AG09309 (cell line): ENCODE measurements around the gene CXCL6.

Experiments used
- DNase-seq: peaks from one replicate; pipeline ENCODE4 v3.0.0-alpha.2; 2010; ENCODE audit warnings: low read depth
- H3K4me3 ChIP-seq: 2 replicates; pipeline ENCODE4 v1.5.1; 2011; ENCODE audit warnings: mild to moderate bottlenecking, low read depth, low read length, moderate library complexity; ENCODE audit not compliant: control insufficient read depth
- CTCF ChIP-seq: IDR thresholded peaks from 2 replicates; pipeline ENCODE4 v1.5.1; 2011; ENCODE audit warnings: mild to moderate bottlenecking, low read depth, low read length, inconsistent platforms; ENCODE audit not compliant: insufficient read depth, control insufficient read depth; ENCODE audit errors: missing control alignments

The CXCL6 gene

GRCh38 chr4:73839071-73839470 is 2.6 kb downstream of the CXCL6 start:
- DNase-seq, result no peak
- H3K4me3 ChIP-seq, result no peak overlapping the region
- no peak for TF ChIP-seq CTCF

- H3K4me3 ChIP-seq, result no peak overlapping the region
- DNase-seq, result no peak
- TF ChIP-seq CTCF, result no peak
These were observed 3.2 kb downstream of the CXCL6 start for GRCh38 chr4:73839715-73840114.

- H3K4me3 ChIP-seq, result no peak overlapping the region
- TF ChIP-seq CTCF, result no peak
- no peak for DNase-seq
These were observed 4.9 kb downstream of the CXCL6 start for GRCh38 chr4:73841243-73841925.

- no peak overlapping the region for H3K4me3 ChIP-seq
- no peak for DNase-seq
- no peak for TF ChIP-seq CTCF
These were observed 6.2 kb downstream of the CXCL6 start for GRCh38 chr4:73842696-73843095.

- no peak overlapping the region for H3K4me3 ChIP-seq
- no peak for DNase-seq
- no peak for TF ChIP-seq CTCF
These were observed 6.9 kb downstream of the CXCL6 start for GRCh38 chr4:73843369-73843768.

- TF ChIP-seq CTCF, result no peak
- H3K4me3 ChIP-seq, result no peak overlapping the region
- DNase-seq, result peak; percentile 52
These were observed 7.9 kb downstream of the CXCL6 start for GRCh38 chr4:73844345-73844744.
